ENCODE data around the gene MGAT5. TPM values are rescaled to one million over a fixed set of nuclear protein-coding genes. Genes with fewer than 3 reads are reported as not detected.
A peak's percentile ranks its signal among the peaks of the same experiment; 100 is the strongest.
"Not testable (repeated sequence)": the region's sequence is repeated elsewhere in the genome, so short reads cannot be mapped to it uniquely, and the experiment has no call there.

Gene MGAT5
- total RNA-seq, 1 donor from 2014 or later: 25.8 TPM

DNA sequence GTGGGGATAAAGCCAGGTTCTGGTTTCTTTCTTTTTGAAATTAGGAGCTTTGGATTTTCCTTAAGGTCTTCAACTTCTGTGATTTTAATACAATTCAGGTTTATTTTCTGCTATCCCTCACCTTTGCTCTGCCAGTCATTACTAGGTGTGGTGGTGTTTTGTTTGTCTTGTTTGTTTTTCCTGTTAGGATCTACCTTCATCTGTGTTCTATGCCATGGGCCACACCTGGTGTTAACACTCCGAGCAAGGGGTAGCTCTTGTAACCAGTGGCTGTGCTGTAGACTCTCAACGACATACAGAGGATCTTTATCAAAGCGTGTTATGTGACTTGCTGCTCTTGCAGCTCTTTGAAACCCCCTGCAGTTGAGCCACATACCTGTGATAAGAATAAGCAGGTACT is 38.6 kb downstream of the MGAT5 start:
- Mint-ChIP-seq H3K4me1 (ENCODE audit: low read depth) (peaks cover 19% of the 10 kb centered on the region), H3K27me3 (ENCODE audit: insufficient read depth) (no peaks in the 10 kb centered on the region), H3K36me3 (ENCODE audit: low read depth) (peaks cover 12% of the 10 kb centered on the region), H3K27ac (peak overlapping the region; percentile 21), H3K9me3 (no peaks in the 10 kb centered on the region), H3K4me3 (no peak overlapping the region)
- intact Hi-C loops (cut with micrococcal nuclease): no loop called here
- no peak for DNase-seq (ENCODE audit: low spot score)

DNA sequence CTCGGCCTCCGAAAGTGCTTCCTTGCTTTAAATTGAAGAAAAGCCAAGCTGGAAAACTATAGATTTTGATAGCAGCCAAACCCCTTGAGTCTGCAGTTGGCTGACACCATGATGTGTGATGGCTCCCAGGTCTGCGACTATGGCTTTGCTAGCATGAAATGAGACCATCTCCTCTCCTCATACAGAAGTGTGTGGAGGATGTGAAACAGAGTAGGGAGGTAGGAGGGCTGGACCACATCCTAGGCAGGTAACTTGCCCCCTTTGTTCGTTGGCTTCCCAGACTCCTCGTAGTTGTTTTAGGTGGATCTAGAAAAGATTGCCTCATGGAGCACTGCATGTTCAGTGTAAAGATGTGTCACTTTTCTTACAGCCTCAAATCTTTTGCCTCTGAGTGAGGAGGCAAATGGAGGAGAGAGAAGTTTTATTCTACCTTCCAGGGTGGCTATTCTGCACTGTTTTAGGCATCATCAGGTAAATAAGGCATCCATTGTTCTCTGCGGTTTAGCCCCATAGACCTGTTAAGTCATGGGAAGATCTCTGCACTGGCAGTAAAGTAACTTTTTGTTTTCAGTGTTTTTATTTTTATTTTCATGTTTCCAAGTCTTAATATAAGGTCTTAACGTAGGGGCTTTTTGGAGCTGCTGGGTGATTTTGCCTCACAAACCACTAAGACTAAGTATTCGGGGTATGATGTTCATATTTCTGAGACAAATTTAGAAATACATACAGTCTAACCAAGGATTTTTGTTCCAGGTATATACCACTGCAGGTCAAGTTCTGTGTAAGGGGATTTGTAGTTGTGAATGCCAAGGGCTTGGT is 40.1 kb downstream of the MGAT5 start:
- intact Hi-C loops (cut with micrococcal nuclease): no loop called here
- no peak for DNase-seq (ENCODE audit: low spot score)
- H3K4me1 Mint-ChIP-seq (ENCODE audit: low read depth): peaks cover 19% of the 10 kb centered on the region
- H3K36me3 Mint-ChIP-seq (ENCODE audit: low read depth): peaks cover 12% of the 10 kb centered on the region
- H3K27me3 Mint-ChIP-seq (ENCODE audit: insufficient read depth): peaks cover 3% of the 10 kb centered on the region
- no peak overlapping the region for H3K4me3 Mint-ChIP-seq
- no peak overlapping the region for H3K27ac Mint-ChIP-seq
- H3K9me3 Mint-ChIP-seq: no peaks in the 10 kb centered on the region

DNA sequence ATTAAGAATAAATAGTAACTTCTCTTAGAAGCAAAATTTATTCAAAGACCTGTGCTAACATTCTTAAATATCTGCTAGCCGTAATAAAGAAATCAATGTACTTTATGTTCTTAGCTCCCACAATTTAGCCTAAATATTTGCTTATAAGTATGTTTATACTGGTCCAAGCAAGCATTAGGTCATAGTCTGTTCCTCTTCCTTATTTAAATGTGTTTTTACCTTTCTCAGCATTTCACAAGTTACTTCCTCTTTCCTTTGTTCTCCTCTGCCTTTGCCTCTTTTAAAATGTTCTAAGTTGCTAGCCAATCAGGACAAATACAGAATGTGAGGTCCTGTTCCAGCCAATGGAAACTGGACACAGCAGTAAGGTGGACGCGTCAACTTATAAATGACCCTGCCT is 40.7 kb downstream of the MGAT5 start:
- H3K4me3 Mint-ChIP-seq; H3K9me3 Mint-ChIP-seq; DNase-seq (ENCODE audit: low spot score); intact Hi-C loops (cut with micrococcal nuclease); H3K27ac Mint-ChIP-seq; H3K27me3 Mint-ChIP-seq (ENCODE audit: insufficient read depth): not testable (repeated sequence)
- Mint-ChIP-seq H3K4me1 (ENCODE audit: low read depth) (peaks cover 19% of the 10 kb centered on the region), H3K36me3 (ENCODE audit: low read depth) (peaks cover 13% of the 10 kb centered on the region)

DNA sequence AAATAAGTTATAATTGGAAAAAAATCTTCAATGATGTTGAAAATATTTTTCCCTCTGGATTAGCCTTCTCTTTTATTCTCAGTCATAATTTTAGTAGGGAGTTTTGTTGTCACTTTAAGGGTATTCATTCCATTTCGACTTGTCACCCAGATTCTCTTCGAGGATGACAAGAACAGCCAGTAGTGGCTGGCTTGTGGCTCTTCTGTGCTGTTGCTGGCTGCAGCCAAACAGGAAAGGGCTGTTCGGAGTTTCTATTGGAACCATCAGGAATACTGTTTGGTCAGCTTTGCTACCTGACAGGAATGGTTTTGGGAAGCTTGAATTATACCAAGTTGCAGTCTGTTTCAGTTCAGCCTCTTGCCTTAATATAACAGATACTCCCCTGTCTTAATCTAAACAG is 41.6 kb downstream of the MGAT5 start:
- Mint-ChIP-seq H3K4me1 (ENCODE audit: low read depth) (peaks cover 19% of the 10 kb centered on the region), H3K9me3 (no peaks in the 10 kb centered on the region), H3K36me3 (ENCODE audit: low read depth) (peaks cover 13% of the 10 kb centered on the region), H3K27me3 (ENCODE audit: insufficient read depth) (peaks cover 3% of the 10 kb centered on the region), H3K4me3 (no peak overlapping the region), H3K27ac (no peak overlapping the region)
- intact Hi-C loops (cut with micrococcal nuclease): no loop called here
- DNase-seq (ENCODE audit: low spot score): no peak

DNA sequence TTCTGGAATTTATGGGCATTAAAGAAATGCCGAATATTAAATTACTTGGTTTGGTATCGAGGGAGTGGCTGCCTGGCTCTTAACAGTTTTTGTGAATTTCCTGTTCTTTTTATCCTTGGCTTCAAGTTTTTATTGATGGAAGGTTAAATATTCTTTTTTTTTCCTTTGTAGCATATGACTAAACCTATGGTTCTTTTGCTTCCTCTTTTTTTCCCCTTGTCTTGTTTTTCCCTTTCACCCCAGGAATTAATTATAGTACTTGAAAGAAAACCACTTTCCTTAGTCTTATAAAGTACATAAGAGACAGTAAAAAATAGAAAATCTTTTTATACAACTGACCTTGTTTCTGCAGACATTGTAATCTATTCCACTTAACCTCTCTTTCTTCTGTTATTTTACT is 42.4 kb downstream of the MGAT5 start:
- peaks cover 27% of the 10 kb centered on the region for H3K4me1 Mint-ChIP-seq (ENCODE audit: low read depth)
- H3K27ac Mint-ChIP-seq: no peak overlapping the region
- DNase-seq (ENCODE audit: low spot score): no peak
- peaks cover 9% of the 10 kb centered on the region for H3K36me3 Mint-ChIP-seq (ENCODE audit: low read depth)
- intact Hi-C loops (cut with micrococcal nuclease): no loop called here
- no peak overlapping the region for H3K4me3 Mint-ChIP-seq
- peaks cover 3% of the 10 kb centered on the region for H3K27me3 Mint-ChIP-seq (ENCODE audit: insufficient read depth)
- no peaks in the 10 kb centered on the region for H3K9me3 Mint-ChIP-seq

DNA sequence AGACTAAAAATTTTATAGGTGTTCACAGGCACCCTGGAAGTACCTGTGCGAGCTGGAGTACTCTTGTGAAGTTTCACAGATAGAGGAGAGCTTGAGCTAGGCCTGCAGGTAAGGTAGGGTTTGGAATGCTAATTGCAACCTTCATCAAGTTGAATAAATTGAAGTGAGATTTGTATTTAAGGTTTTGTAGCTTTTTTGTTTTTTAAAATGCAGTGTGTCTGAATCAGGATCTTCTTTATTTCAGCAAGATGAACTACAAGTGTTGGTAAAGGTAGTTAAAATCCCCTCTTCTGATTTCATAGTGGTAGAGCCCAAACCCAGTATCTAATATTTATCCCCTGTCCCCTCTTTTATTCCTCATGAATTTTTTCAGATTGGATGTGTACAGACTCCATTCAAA is 45.5 kb downstream of the MGAT5 start:
- no peak for DNase-seq (ENCODE audit: low spot score)
- H3K4me3 Mint-ChIP-seq: no peak overlapping the region
- H3K27ac Mint-ChIP-seq: no peak overlapping the region
- H3K4me1 Mint-ChIP-seq (ENCODE audit: low read depth): peaks cover 16% of the 10 kb centered on the region
- peaks cover 3% of the 10 kb centered on the region for H3K27me3 Mint-ChIP-seq (ENCODE audit: insufficient read depth)
- peaks cover 1% of the 10 kb centered on the region for H3K36me3 Mint-ChIP-seq (ENCODE audit: low read depth)
- H3K9me3 Mint-ChIP-seq: no peaks in the 10 kb centered on the region
- intact Hi-C loops (cut with micrococcal nuclease): no loop called here

DNA sequence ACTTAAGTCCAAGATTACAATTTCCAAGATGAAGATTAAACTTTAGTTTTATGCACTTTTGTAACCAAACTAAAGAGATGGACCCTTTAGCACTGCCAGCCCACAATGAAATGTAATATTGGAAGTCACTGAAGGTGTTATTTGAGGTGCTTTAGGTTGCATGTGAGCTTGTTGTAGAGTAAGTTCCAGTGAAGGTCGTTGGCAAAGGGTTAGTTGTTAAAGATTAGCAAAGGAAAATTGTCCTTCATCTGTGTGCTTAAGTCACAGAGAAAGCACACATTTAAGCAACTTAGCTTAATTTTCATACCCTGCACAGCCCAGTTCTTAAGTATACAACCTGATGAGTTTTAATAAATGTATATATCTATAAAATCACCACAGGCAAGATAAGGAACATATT is 46.7 kb downstream of the MGAT5 start:
- Mint-ChIP-seq H3K9me3 (no peaks in the 10 kb centered on the region), H3K27me3 (ENCODE audit: insufficient read depth) (peaks cover 3% of the 10 kb centered on the region), H3K27ac (no peak overlapping the region), H3K4me1 (ENCODE audit: low read depth) (peaks cover 16% of the 10 kb centered on the region), H3K4me3 (no peak overlapping the region), H3K36me3 (ENCODE audit: low read depth) (peaks cover 1% of the 10 kb centered on the region)
- no peak for DNase-seq (ENCODE audit: low spot score)
- intact Hi-C loops (cut with micrococcal nuclease): loop anchor here (2.0 kb wide), 1 partner anchor 18 kb away; no protein-coding TSS in a partner anchor

DNA sequence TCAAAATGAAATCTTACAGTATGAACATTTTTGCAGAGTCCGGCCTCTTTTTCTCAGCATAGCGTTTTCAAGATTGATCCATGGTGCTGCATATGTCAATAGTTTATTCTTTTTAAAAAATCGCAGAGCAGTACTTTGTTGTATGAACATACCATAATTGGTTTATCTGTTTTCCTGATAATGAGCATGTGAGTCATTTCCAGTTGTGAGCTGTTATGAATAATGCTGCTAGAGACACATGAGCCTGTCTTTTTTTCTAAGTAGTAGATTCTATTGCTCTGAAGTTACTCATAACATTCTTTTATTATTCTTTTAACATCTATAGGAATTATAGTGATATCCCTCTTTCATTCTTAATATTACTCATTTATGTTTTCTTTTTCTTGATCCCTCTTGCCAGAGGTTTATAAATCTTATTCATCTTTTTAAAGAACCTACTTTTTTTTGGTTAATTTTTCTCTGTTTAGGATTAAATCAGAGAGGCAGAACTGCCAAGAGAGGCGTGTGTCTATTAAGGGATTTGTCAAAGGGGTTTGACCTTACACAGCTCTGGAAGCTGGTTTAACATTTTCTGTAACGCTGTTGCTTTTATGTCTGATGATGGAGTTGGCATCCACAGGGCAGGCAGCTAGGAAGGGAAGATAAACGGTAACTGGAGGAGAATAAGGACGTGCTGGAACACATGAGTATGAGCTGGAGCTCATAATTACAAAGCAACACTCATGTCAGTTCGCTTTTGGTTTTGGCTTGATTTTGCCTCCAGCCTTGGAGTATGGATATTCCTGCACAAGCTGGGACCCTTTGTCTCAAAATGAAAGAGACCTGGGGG is 47.4 kb downstream of the MGAT5 start:
- intact Hi-C loops (cut with micrococcal nuclease): loop anchor here (1.0 to 2.0 kb wide), 3 partner anchors 11 to 51 kb away; no protein-coding TSS in a partner anchor
- Mint-ChIP-seq H3K36me3 (ENCODE audit: low read depth) (peaks cover 1% of the 10 kb centered on the region), H3K4me3 (no peak overlapping the region), H3K9me3 (no peaks in the 10 kb centered on the region), H3K27ac (no peak overlapping the region), H3K4me1 (ENCODE audit: low read depth) (peaks cover 16% of the 10 kb centered on the region), H3K27me3 (ENCODE audit: insufficient read depth) (peaks cover 3% of the 10 kb centered on the region)
- DNase-seq (ENCODE audit: low spot score): no peak

DNA sequence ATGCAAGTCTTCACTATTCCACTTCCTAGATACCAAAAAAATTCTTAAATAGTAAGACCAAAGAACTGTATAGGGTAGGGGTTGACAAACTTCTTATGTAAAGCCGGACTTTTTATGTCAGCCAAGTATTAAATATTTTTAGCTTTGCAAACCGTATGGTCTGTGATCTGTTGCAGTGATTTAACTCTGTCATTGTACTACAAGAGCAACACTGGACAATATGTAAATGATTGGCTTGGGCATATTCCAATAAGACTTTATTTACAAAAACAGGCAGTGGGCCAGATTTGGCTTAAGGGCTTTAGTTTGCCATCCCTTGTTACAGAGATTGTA is 48.0 kb downstream of the MGAT5 start:
- H3K4me1 Mint-ChIP-seq (ENCODE audit: low read depth): peaks cover 16% of the 10 kb centered on the region
- peaks cover 3% of the 10 kb centered on the region for H3K27me3 Mint-ChIP-seq (ENCODE audit: insufficient read depth)
- H3K9me3 Mint-ChIP-seq: no peaks in the 10 kb centered on the region
- intact Hi-C loops (cut with micrococcal nuclease): loop anchor here (1.0 to 2.0 kb wide), 3 partner anchors 12 to 52 kb away; no protein-coding TSS in a partner anchor
- H3K27ac Mint-ChIP-seq: no peak overlapping the region
- H3K36me3 Mint-ChIP-seq (ENCODE audit: low read depth): peaks cover 1% of the 10 kb centered on the region
- no peak for DNase-seq (ENCODE audit: low spot score)
- H3K4me3 Mint-ChIP-seq: no peak overlapping the region

DNA sequence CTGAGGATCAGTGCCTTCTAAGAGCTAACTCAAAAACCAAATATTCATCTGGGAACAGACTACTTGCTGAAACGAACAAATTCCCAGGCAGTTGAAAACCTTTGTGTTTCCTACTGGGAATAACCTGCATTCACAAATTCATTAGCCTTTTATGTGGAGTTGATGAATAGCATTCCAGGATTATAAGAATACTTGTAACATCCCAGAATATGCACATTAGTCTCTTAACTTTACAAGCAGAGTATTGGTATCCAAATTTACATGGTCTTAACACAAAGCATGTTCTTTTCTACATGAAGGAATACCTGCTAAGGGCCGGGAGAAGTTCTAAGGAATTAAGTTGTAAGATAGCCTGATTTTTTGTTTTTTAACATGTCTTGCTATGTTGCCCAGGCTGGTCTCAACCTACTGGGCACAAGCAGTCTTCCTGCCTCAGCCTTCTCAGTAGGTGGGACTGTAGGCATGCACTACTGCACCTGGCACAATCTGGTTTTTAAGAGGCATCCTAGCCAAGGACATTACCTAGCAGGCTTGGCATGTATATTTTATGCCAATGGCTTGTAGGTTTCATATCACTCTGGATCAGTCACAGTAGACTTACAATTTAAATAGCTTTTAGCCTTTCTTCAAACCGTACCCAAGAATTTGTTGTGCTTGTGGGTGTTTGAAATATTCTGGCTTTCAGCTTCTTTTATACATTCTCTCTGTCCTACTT is 50.7 kb downstream of the MGAT5 start:
- no peak for DNase-seq (ENCODE audit: low spot score)
- intact Hi-C loops (cut with micrococcal nuclease): no loop called here
- Mint-ChIP-seq H3K27me3 (ENCODE audit: insufficient read depth) (no peaks in the 10 kb centered on the region), H3K36me3 (ENCODE audit: low read depth) (peaks cover 4% of the 10 kb centered on the region), H3K27ac (no peak overlapping the region), H3K9me3 (peaks cover 4% of the 10 kb centered on the region), H3K4me3 (no peak overlapping the region), H3K4me1 (ENCODE audit: low read depth) (peaks cover 21% of the 10 kb centered on the region)

DNA sequence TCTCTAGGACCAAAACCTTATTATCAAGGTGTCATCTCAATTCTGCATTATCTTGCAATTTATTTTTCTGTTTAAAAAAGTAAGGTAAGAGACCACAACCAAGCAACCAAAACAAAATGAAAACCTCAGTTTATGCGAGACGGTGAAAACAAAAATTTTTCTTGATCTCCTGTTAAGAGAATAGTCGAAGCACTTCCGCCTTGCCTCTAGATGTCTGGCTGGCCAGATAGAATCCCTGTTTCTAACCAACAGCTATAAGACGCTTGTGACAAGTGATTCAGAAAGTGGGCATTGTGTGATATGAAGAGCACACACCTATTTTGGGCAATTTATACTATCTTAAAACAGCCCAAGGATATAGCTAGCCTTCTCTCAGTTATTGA is 51.2 kb downstream of the MGAT5 start:
- H3K27ac Mint-ChIP-seq: no peak overlapping the region
- H3K9me3 Mint-ChIP-seq: peaks cover 4% of the 10 kb centered on the region
- intact Hi-C loops (cut with micrococcal nuclease): no loop called here
- H3K4me3 Mint-ChIP-seq: no peak overlapping the region
- H3K4me1 Mint-ChIP-seq (ENCODE audit: low read depth): peaks cover 21% of the 10 kb centered on the region
- DNase-seq (ENCODE audit: low spot score): no peak
- H3K27me3 Mint-ChIP-seq (ENCODE audit: insufficient read depth): no peaks in the 10 kb centered on the region
- H3K36me3 Mint-ChIP-seq (ENCODE audit: low read depth): peaks cover 4% of the 10 kb centered on the region

DNA sequence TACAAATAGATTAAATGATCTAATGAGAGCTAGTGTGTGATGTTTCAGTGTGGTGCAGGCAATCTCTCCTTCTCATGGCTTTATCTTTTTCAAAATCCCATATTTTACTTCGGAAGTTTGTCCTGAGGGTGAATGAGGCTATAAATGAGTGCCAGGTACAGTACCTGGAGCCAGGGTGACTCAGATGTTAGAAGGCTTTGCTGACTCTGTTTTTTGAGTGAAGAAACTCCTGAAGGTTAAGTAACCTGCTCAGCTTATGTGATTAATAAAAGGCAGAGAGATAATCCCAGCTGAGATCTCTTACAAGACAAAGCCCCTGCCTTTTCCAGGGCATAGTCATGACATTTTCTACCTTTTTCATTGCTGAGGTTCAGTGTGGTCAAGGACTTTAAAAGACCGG is 52.6 kb downstream of the MGAT5 start:
- Mint-ChIP-seq H3K27ac (no peak overlapping the region), H3K27me3 (ENCODE audit: insufficient read depth) (no peaks in the 10 kb centered on the region), H3K4me1 (ENCODE audit: low read depth) (peaks cover 11% of the 10 kb centered on the region), H3K9me3 (peaks cover 4% of the 10 kb centered on the region), H3K4me3 (no peak overlapping the region), H3K36me3 (ENCODE audit: low read depth) (peaks cover 4% of the 10 kb centered on the region)
- intact Hi-C loops (cut with micrococcal nuclease): no loop called here
- no peak for DNase-seq (ENCODE audit: low spot score)

DNA sequence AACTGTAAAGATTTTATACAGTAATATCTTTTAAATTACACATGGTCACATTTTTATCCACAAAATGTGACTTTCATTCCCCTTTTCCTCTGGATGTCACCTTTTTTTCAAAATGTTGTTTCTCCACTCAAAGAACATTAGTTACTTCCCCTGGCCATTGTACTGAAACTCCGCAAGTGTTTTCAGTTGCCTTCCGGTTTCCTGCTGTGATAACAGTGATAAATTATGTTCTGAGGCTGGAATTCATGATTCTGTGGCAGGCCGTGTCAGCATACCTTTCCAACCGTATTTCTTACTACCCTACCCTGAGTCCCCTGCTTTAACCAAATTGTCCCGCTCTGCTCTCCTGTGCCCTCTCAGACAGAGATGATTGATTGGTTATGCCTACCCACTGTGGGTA is 53.5 kb downstream of the MGAT5 start:
- Mint-ChIP-seq H3K4me3 (no peak overlapping the region), H3K9me3 (peaks cover 4% of the 10 kb centered on the region), H3K4me1 (ENCODE audit: low read depth) (peaks cover 11% of the 10 kb centered on the region), H3K36me3 (ENCODE audit: low read depth) (peaks cover 4% of the 10 kb centered on the region), H3K27me3 (ENCODE audit: insufficient read depth) (no peaks in the 10 kb centered on the region), H3K27ac (no peak overlapping the region)
- no peak for DNase-seq (ENCODE audit: low spot score)
- intact Hi-C loops (cut with micrococcal nuclease): no loop called here

All from activated T-helper 1 cell treated with anti-CD3 and anti-CD28 coated beads, Interleukin-12 subunit alpha, Interleukin-12 subunit beta, Interleukin-2, Interleukin-4 antibody, amounts not matched to agents 30 ng/mL and 10 ng/mL and 1 ng/mL, durations not matched to agents 14 hours and 24 hours and 36 hours (primary cell).